G401.6 (cell line): ENCODE data around the gene WDR45B.

Experiments used
- FAIRE-seq: peaks from 2 replicates; lab custom pipeline; 2012; peaks lifted over from hg19 to GRCh38; lab: Jason Lieb, UNC

WDR45B gene

DNA sequence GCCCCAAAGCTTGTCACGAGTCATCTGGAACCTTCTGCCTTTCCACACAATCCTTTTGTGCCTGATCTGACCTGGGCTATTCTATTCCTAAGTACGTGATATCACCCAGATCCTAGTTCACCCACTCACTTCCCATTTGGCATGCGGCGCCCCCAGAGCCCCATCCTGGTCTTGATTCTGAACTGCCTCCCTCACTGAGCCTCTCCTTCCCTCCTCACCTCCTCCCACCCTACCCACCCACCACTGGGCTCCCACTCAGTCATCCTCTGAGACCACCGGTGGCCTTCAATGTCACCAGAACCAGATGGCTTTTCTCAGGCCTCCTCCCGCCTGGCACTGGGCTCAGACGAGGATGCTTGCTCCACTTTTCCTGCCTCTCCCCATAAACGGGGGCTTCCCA lies 18.5 kb downstream of the WDR45B start:
- FAIRE-seq, result no peak

- FAIRE-seq, result no peak
These were observed 20.8 kb downstream of the WDR45B start for GRCh38 chr17:82627405-82627804.

GRCh38 chr17:82623707-82624106 lies 24.5 kb downstream of the WDR45B start:
- no peak for FAIRE-seq

GRCh38 chr17:82619641-82620040 lies 28.6 kb downstream of the WDR45B start:
- no peak for FAIRE-seq

DNA sequence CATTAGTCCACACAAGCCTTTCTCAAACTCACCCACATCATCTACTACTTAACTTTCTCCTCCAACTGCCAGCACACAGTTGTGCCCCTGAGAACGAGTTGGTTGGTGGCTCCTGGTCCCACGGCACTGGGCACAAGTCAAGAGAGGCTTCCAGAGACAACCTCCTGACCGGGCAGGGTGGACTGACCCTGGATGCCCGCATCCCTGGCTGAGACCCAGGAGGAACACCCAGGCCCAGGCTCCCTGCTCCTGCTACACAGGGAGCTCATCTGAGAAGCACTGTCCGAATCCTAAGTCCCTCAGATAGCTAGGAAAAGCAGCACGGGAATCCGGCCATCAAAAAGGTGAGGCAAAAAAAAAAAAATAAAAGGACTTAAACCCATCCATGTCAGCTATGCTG lies 29.0 kb downstream of the WDR45B start:
- FAIRE-seq, result no peak

DNA sequence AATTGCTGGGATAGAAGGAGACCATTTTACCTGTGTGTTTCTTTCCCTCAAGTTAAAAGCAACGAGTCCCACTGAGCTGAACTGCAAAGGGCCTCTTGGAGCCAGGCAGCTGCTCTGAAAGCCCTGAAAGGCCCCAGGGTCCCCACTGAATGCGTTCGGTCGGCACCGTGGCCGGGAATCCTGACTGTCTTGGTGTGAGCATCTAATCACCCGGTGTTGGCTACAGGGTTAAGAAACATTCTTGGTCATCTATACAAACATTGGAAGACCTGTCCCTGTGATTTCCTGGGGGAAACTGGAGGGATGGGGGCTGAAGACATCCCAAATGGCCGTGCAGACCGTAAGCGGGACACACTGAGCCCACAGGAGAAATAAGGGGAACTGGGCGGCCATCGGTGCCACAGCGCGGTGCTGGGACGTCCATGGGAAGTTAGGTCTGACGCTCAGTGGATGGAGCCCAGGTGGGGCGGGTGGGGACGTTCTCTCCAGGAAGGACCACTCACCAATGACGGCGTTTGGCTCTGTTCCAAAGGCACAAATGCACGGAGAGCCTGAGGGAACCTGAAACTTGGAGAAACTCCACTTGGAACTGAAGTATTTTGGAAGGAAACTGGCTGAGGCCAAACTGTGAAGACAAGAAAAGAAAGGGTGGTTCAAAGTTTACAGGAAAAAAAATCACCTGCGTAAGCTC lies 32.1 kb downstream of the WDR45B start:
- FAIRE-seq, result no peak

- no peak for FAIRE-seq
These were observed 32.9 kb downstream of the WDR45B start for GRCh38 chr17:82615084-82616020.

GRCh38 chr17:82614095-82614631 lies 34.1 kb downstream of the WDR45B start:
- FAIRE-seq, result no peak

- no peak for FAIRE-seq
These were observed 34.8 kb downstream of the WDR45B start for GRCh38 chr17:82613283-82614094.

GRCh38 chr17:82611140-82612058 lies 36.8 kb downstream of the WDR45B start:
- no peak for FAIRE-seq

GRCh38 chr17:82609655-82610054 lies 38.6 kb downstream of the WDR45B start:
- no peak for FAIRE-seq

GRCh38 chr17:82608816-82609215 lies 39.4 kb downstream of the WDR45B start:
- FAIRE-seq, result no peak

- no peak for FAIRE-seq
These were observed 42.2 kb downstream of the WDR45B start for GRCh38 chr17:82605939-82606600.

GRCh38 chr17:82604532-82604931 lies 43.7 kb downstream of the WDR45B start:
- no peak for FAIRE-seq

- FAIRE-seq, result no peak
These were observed 44.2 kb downstream of the WDR45B start for GRCh38 chr17:82603981-82604448.

DNA sequence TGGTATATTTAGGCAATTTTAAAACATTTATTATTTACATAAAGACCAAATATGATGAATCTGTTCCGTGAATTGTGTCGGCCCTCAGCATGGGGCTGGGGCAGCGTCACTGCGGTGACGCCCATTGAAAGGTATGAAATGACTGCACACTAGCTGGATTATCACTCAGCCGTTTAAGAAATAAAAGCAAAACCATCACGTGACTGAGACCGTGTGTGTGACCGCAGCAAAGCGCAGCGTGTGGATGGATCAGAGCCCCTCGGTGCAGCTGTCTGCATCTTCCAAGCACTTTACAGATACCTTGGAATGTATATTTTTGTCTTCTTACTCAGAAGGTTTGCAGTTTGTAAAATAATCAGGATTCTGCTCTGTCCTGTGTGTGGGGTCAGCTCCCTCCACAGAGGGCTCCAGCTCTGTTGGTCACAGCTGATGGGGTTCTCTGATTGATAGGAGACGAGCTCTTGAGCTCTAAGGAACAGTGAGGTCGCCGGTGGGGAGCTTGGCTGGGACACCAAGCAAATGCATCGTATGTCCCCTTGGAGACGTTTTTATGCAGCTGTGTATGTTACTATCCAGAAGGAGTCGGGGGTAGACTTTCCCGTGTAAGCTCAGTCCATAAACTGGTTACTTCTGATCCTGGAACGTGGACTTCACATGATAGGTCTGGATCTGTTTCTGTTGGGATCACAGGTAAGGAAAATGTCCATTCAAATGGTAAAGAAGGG lies 45.1 kb downstream of the WDR45B start:
- no peak for FAIRE-seq

DNA sequence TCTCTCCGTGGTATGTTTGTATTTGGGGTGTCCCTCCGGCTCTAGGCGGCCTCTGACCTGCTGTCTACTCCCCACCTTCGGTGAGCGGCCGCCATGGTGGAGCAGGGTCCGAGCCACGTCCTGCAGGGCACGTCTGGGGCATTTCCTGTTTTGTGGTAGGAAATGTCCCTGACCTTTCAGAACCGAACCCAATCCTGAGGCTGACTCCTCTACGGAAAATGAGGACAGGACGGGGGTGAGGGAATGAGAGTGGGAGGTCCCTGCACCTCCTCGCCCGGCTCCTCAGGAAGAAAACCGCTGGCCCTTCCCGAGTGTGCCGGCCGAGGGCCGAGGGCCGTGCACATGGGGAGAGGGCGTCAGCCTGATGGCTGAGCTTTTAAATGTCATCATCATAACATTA lies 45.8 kb downstream of the WDR45B start:
- FAIRE-seq, result no peak

GRCh38 chr17:82601447-82602000 lies 46.7 kb downstream of the WDR45B start:
- no peak for FAIRE-seq

GRCh38 chr17:82600731-82601446 lies 47.4 kb downstream of the WDR45B start:
- no peak for FAIRE-seq
